GM18867 (cell line): Measurements from ENCODE around the gene HAUS5.
"Not testable (repeated sequence)": the region's sequence is repeated elsewhere in the genome, so short reads cannot be mapped to it uniquely, and the experiment has no call there.

Source experiments
- ATAC-seq: cut with Tn5 transposase; IDR thresholded peaks from one replicate; pipeline ENCODE4 v1.9.1; 2021; ENCODE audit warnings: mild to moderate bottlenecking, moderate library complexity; ENCODE audit not compliant: unreplicated experiment

HAUS5 gene

DNA sequence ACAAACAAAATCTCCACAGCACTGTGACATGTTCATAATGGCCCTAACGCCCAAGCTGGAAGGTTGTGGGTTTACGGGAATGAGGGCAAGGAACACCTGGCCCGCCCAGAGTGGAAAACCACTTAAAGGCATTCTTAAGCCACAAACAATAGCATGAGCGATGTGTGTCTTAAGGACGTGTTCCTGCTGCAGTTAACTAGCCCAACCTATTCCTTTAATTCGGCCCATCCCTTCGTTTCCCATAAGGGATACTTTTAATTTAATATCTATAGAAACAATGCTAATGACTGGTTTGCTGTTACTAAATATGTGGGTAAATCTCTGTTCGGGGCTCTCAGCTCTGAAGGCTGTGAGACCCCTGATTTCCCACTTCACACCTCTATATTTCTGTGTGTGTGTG is 5.4 kb upstream of the HAUS5 start:
- ATAC-seq: not testable (repeated sequence)

DNA sequence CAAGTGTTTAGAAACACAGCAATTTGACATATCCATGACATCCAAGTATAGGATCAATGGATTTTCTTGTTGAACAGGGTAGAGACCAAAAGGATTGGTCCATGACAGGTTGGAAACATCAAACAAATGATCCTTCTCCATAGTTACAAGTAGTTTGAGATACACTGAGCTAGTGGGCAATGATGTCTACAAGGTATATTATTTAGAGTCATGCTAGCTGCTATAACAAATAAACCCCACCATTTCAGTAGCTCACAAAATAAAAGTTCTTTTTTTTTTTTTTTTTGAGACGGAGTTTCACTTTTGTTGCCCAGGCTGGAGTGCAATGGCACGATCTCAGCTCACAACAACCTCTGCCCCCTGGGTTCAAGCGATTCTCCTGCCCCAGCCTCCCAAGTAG is 4.9 kb upstream of the HAUS5 start:
- ATAC-seq: no peak

GRCh38 chr19:35608251-35608650 is 4.3 kb upstream of the HAUS5 start:
- ATAC-seq: no peak

GRCh38 chr19:35609851-35610353 is 2.6 kb upstream of the HAUS5 start:
- ATAC-seq: no peak

- peak; percentile 4 for ATAC-seq
These were observed 344 bp upstream of the HAUS5 start for GRCh38 chr19:35612224-35612558.

DNA sequence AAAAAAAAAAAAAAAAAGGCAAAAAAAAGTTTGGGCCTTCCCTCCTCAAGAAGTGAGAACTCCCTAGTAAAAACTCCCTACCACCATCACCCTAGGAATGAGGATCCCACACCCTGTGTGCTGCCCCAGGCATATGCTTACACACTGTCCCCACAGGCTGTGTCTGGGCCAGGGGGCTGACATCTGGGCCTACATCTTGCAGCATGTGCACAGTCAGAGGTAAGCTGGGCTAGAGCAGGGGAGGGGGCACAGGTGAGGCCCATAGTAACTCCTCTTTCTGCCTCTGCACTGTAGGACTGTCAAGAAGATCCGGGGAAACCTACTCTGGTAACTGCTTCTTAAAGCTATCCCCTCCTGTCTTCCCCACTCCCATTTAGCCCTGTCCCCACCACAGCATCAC is 1.0 kb downstream of the HAUS5 start:
- ATAC-seq: no peak

DNA sequence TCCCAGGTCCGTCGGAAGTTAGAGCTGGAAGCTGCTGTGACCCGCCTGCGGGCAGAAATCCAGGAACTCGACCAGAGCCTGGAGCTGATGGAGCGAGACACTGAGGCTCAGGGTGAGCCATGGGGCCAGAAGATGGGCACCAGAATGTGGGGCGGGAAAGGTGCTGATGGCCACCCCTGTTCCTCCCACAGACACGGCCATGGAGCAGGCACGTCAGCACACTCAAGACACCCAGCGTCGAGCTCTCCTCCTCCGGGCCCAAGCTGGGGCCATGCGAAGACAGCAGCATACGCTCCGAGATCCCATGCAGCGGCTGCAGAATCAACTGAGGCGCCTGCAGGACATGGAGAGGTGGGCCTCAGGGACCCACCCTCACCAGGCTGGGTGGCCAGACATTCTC is 2.5 kb downstream of the HAUS5 start:
- no peak for ATAC-seq

DNA sequence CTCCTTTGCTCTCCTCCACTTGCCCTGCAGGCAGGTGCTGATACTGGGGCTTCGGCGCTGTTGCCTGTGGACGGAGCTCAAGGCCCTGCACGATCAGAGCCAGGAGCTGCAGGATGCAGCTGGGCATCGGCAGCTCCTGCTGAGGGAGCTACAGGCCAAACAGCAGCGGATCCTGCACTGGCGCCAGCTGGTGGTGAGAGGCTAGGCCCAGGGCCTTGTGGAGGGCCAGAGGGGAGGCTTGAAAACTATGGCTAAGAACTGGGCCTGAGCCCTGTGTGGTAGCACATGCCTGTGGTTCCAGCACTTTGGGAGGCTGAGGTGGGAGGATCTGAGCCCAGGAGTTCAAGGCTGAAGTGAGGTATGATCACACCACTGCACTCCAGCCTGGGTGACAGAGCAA is 6.3 kb downstream of the HAUS5 start:
- no peak for ATAC-seq

- ATAC-seq: no peak
These were observed 6.9 kb downstream of the HAUS5 start for GRCh38 chr19:35619290-35619923.

DNA sequence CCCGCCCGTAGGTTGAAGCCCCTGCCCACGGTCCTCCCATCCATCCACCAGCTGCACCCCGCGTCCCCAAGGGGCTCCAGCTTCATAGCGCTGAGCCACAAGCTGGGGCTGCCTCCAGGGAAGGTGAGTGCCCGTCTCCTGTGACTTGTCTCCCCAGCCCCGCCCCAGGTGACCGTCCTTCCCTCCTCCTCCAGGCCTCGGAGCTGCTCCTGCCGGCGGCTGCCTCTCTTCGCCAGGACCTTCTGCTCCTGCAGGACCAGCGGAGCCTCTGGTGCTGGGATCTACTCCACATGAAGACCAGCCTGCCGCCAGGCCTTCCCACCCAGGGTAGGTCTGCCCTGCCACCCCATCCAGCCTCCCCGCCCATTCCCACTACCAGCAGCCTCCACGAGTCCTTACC is 7.5 kb downstream of the HAUS5 start:
- ATAC-seq: no peak

- ATAC-seq: no peak
These were observed 9.2 kb downstream of the HAUS5 start for GRCh38 chr19:35621708-35622107.

DNA sequence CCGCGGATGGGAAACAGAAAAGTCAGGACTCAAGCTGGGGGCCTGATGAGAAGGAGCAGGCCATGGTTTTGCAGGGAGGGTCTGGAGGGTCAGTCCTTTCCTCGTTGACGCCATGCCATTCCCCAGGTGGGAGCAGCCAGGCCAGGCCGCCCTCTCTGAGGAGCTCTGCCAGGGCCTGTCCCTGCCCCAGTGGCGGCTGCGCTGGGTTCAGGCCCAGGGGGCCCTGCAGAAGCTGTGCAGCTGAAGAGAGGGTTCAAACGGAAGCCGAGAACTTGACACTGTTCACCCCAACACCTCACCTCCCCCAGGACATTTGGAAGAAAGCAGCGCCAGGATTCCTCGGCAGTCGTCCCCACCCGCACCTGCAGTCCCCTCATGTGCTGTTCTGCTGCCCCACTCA is 10.2 kb downstream of the HAUS5 start:
- ATAC-seq: no peak

DNA sequence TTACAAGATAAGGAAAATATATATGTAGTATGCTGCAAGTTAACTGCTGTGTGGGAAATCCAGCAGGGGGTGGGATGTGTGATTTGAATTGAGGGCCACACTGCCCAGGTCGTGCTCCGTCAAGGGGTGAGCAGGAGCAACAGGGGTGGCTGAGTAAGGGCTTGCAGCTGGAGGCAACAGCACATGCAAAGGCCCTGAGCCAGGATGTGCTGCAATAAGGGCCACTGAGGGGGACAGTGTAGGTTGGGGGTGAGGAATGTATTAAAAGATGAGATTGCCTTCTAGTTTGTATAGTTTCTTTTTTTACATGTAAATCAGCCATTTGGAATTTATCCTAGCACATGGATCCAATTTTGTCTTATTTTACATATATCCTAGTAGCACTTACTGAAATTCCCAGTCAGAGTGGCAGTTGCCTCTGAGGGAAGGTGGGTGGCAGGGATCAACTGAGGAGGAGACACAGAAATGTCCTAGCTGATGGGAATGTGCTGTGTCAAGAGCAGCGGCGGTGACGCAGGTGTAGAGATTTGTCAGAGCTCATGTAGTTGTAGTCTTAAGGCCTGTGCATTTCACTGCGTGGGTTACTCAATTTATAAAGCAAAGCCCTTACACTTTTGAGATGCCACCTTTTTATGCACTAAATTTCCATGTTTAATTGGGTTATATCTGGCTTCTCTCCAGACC is 10.9 kb downstream of the HAUS5 start:
- no peak for ATAC-seq

GRCh38 chr19:35628264-35628564 is 15.7 kb downstream of the HAUS5 start:
- no peak for ATAC-seq

- ATAC-seq: peak; percentile 96
These were observed 16.2 kb downstream of the HAUS5 start, which contains the start of gene RBM42 for GRCh38 chr19:35628565-35629331. TSS of gene RBM42 (plus strand) at chr19:35629036. CDS start at chr19:35629154, 118 bp downstream.

- ATAC-seq: peak; percentile 2
These were observed 16.7 kb downstream of the HAUS5 start for GRCh38 chr19:35629332-35629633.

DNA sequence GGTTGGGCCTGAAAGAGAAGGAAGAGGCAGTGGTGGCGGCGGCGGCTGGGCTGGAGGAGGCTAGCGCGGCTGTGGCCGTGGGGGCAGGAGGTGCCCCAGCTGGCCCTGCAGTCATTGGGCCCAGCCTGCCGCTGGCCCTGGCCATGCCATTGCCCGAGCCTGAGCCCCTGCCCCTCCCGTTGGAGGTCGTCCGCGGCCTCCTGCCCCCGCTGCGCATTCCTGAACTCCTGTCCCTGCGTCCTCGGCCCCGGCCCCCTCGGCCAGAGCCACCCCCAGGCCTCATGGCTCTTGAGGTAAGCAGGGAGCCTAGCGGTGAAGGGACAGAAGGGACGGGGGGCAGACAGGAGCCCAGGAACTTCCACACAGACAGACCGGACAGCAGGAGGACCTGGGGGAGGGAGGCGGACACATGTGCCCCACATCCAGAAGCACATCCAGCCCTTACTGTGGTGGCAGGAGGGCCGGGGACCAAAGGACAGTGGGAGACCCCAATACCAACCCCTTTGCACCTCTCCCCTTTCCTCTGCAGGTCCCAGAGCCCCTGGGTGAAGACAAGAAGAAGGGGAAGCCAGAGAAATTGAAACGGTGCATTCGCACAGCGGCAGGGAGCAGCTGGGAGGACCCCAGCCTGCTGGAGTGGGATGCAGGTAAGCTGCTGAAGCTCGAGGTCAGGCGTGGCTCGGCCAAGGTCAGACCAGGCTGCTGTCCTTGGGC is 21.3 kb downstream of the HAUS5 start:
- ATAC-seq: no peak

DNA sequence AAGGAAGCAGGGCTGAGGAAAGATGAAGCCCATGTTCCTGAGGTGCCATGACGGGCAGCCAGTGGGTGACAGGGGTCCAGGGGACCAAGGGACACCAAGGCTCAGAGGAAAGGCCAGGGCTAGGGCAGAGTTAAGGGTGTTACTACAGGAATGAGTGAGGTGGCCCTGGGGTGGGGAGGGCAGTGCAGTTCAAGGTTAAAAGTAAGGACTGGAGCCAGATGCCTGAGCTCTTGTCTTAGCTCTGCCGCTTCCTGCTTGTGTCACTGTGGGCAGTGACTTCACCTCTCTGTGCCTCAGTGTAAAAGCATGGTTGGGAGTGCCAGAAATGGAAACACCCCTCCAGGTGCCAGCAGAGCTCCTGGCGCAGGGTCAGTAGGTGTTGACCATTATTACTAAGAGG is 24.1 kb downstream of the HAUS5 start:
- no peak for ATAC-seq

GRCh38 chr19:35637165-35637564 is 24.6 kb downstream of the HAUS5 start:
- ATAC-seq: no peak

GRCh38 chr19:35639321-35639639 is 26.7 kb downstream of the HAUS5 start:
- ATAC-seq: no peak

GRCh38 chr19:35639863-35640262 is 27.3 kb downstream of the HAUS5 start:
- ATAC-seq: no peak
